GM18499 (cell line): ENCODE results near the gene CCDC57.

Experiments
- ATAC-seq: cut with Tn5 transposase; IDR thresholded peaks from one replicate; pipeline ENCODE4 v1.9.1; 2021; ENCODE audit warnings: moderate number of reproducible peaks; ENCODE audit not compliant: insufficient read depth, unreplicated experiment

Gene CCDC57

DNA sequence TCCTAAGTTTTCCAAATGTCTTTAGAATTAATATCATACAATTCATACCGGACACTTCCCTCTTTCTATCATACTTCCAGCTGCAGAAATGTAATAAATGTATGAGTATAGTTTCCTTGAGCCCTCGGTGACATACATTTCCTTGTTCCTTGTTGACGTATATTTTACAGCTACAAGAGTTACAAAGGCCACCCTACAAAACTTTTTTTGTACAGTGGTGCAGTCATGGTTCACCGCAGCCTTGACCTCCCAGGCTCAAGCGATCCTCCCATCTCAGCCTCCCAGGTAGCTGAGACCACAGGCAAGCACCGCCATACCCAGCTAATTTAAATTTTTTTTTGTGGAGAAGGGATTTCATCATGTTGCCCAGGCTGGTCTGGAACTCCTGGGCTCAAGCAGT, 139.8 kb downstream of the CCDC57 start:
- no peak for ATAC-seq

DNA sequence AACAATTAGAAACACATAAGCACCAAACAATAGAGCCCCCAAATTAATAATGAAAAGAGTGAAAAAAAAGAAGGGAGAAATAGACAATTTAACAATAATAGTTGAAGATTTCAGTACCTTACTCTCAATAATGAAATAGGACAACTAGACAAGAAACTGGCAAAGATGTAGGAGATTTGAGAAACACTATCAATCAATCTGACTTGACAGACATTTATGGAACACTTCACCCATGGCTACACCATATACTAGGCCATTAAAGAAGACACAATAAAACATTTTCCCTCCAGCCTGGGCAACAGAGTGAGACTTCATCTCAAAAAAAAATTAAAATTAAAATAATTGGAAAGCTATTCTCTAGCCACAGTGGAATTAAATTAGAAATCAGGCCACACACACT, 142.0 kb downstream of the CCDC57 start:
- ATAC-seq = no peak

DNA sequence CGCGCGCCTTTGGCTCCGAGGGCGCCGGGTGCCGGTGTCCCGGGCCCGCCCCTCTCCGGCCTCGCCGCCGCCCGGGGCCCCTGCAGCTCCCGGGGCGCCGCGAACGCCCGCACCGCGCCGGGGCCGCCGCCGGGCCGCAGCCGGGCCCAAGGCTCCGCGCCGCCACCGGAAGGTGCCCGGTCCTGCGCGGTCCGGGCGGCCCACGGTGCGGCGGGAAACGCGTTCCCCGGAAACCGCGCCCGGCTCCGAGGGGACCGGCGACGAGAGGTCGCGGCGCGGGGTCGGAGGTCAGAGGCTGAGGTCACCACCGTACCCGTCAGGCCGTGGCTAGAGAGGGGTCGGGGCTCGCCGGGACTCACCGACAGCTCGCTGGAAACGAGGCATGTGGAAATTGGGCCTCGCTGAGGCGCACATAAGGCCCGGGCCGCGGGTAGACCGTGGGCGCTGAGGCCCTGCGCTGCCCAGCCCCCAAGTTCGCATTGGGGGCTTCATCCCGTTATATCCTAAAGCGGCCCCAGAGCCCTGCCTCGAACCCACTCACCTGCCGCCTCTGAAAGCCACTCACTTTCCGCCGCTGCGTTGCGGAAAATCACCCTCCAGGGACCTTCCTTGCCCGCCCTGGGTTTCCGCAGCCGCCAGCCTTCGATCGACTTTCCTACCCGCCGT, 146.9 kb downstream of the CCDC57 start, which contains the start of gene DUS1L:
DUS1L (minus strand) TSS at position 167 of the 666 bp plus-strand sequence. CDS start 745 bp downstream, outside the sequence.
- ATAC-seq = no peak

DNA sequence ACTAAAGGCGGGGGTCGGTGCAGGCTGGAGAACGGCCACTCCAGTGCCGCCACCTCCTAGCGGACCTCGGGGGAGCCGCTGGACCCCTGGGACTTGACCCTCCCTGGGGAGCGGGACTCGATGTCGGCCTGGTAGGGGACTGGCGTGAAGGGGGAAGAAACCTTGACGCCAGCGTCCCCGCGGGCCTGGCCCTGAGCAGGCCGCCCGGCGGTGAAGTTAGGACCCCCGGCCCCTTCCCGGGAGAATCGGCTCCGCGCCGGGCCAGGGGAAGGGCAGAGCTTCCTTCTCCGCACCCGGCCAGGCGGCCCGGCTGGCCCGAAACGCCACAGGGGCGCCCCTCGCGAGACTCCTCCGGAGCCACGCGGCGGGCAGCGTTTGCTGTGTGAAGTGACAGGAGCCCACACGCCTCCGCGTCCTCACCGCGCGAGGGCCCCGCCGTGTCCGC, 147.4 kb downstream of the CCDC57 start:
- no peak for ATAC-seq

DNA sequence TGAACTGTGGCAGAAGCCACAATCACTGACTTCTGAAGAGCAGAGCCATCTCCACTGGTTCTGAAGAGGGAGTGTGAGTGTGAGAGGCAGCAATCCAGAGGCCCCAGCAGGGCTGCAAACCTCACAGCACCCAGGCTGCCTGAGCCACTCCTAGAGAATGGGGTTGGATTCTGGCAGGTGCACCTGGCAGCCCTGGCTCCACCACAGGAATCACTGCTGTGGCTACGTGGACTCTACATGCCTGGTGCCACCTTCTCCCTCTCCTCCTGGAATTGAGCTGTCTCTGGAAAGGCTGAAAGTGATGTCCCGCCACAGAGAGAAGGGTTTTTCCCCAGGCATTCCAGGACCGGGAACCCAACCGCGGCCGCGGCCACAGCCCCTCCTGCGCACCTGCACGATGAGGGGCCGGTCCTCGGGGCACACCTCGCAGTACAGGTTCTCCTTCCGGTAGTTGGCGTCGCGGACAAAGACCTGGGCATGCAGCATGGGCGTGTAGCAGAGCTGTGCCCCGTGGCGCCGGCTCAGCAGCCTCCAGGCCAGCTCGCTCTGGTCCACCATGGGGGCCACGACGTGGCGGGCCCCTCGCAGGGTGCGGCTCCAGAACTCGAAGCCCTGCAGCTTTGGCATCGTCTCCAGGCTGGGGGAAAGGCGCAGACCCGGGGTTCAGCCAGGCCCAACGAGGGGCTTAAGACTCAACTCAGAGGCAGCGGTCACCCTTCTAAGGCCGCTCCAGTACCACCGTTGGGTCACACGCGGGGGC, 148.0 kb downstream of the CCDC57 start:
- no peak for ATAC-seq

DNA sequence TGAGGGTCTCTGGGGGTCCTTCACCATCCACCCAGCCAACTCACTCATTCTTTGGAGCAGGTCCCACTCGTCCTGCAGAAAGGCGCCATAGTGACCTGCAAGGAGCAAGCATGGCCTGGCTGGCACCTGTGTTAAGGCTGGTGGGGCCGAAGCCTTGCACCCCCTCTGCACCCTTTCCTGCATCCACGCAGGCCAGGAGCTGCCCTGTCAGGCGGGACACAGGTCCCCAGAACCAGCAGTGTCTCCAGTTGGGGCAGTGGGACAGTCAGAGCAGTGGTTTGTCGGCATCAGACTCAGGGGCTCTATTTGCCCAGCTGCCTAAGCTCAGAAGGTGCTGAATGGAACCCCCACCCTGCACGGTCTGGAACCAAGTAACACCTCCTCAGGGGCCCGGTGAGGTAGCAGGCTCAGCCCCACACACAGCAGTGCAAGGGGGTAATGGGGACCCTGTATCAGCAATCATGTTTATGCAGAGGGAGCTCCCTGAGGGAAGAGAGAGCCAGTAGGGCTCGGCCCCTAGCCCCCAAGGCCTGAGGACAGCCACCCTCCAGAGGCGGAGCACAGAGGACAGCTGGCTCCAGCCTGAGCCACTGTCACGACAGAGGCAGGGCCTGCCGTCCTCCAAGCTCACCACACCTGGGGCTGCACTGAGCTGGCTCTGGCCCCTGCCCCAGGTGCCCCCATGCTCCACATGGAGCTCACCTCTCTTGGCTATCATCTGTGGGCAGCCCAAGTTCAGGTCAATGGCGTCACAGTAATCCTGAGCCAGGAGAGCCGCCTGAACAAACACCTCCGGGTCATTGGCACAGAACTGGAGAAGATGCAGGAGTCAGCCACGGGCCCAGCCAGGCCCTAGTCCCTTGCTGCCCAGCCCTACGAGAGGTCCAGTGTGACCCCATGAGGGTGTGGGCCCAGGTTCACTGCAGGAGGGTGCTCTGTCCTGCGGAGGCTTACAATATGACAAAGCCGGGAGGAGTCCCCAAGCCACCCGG, 148.9 kb downstream of the CCDC57 start:
- no peak for ATAC-seq

DNA sequence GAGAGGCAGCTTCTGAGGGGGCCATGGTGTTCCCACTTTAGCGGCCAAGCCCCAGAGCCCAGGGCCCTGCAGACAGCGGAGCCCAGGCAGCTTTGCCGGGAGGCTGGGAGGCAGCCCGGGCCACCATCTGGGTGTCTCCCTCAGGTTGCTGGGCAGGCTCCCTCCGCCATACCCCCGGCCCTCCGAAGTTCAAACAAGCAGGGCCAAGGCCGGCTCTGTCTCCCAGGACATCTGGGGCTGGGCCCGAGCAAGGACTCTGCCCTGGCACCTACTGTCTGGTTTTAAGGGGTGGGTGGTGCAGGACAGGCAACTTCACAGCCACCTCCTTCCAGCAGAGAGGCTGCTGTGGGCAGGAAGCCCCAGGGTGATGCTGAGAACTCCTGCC, 149.7 kb downstream of the CCDC57 start:
- no peak for ATAC-seq

DNA sequence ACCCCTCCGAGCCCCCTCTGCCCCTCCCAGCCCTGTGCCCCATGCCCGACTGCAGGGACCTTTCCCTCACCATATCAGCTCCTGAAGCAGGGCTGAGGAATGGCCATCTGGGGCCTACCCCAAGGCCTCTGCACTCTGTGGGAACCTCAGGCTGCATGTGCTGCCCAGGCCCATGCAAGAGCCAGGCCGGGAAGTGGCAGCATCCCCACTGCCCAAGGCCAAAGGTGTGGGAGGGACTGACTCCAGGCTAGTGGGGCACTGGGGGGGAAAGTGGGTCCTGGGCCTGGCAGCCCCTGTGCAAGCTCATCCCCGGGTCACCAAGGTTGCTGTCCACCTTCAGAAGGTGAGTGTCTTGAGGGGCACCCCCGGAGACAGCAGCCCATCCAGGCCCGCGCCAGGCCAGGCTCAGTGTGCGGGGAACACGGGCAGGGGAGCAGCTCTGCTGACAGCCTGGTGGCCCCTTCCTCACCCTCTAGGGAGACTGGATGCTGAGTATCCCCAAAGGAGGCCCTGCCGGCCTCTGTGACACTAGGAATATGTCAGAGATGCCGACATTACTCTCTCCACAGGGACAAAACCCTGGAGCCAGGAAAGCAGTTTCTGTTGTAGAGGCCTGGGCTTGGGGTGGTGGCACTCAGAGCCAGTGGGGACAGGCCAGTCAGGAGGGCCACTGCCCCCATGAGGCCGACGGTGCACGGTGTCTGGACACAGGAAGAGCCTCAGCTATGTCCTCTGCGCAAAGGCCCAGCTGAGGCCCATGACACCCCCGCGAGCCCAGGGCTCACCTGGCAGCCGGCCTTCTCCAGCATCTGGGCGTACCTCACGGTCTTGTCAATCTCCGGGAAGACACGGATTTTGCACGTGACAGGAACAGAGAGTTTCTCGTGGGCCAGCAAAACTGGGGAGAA, 150.3 kb downstream of the CCDC57 start:
- no peak for ATAC-seq

DNA sequence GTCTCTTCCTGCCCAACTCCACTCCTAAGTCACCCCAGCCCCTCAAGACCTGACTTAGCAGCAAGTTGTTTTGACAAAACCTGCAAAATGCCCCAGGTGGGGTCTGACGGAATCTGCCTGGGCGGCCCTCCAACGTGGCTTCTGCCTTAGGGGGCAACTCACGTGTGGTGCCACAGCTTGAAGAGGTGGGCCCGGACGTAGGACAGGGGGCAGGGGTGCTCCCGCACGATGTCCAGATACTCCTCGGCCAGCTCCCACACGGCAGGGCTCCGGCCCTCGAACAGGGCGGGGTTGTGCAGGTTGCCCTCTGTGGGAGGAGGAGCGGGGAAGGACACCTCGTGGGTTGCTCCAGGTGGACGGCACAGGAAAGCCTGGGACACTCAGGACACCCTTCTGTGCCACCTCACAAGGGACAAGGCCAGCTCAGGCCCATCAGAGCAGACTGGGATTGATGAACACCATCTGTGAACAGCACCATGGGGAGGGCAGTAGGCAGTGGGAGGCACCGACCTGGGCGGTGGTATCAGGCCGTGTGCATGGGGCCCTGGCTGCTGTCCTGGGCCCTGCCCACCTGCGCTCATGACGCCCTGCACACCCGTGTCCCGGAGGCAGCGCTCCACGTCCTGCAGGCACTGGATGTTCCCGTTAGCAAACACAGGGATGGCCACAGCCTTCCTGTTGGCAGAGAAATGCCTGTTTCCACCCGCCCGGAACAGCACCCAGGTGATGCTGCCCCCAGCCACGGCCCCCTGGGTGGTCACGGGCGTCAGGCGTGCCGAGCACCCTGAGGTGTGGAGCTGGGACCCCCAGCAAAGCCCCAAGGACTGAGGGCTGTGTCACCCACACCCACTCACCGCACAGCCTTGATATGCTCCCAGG, 151.4 kb downstream of the CCDC57 start:
- ATAC-seq = no peak

DNA sequence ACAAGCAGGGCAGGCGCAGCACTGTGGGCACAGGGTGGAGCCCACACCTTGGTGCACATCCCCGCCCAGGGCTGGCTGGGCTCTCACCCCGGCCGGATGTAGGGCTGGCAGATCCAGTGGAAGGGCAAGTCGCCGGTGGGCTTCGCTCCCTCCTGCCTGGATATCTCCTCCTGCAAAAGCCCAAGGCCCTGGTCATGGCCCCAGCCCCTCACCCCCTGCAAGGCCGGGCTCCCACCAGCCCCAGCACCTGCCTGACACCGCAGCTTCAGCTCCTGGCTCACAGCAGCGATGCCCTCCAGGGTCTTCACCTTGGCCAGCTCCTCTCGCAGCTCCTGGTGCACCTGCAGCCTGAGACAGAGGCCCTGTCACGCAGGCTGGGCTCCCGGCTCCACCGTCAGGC, 152.0 kb downstream of the CCDC57 start:
- no peak for ATAC-seq

DNA sequence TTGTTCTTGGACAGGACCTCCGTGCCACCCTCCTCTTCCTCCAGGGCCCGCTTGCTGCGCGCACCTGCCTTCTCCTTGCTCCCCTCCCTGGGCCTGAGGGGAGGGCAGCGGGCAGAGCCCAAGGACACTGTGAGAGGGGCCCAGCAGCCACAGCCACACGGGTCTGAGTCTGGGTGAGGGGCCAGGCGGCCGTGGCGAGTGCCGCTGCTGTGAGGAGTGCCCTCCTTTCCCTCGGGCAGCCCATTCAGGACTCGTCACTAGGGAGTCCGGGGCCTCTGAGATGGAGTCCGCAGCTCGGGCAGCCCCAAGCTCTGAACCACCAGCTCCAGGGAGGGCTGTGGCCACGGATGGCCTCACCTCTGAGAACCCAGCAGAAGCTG, 152.7 kb downstream of the CCDC57 start:
- no peak for ATAC-seq

DNA sequence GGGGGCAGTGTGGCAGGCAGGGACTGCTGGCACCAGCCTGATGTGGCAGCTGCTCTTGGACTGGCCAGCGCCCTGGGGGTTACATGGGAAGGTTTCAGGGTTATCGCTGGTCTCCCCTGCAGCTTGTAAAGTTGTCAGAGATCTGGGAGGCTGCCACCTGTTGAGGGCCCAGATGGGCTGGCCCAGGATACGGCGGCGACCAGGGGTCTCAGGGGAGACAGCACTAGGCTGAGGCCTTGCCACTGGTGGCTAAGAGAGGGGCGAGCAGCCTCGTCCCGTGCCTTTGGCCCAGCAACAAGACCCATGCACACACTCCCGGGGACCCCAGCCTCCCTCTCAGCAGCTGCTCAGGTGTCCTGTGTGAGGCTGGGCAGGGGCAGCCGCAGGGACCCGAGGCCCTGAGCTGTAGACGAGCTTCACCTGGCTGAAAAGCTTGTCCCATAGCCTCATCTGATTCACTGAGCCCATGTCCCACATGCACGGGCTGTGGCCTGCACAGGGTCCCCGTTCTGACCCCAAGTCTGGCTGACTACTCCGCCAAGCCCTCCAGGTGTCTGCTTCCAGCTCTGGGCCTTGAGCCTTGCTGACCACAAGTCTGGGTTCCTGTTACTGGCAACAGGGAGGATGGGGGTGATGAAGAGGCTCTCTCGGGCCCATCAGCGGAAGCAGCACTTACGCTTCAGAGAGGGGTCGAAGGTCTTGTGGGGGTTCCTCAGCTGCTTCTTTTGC, 153.2 kb downstream of the CCDC57 start:
- ATAC-seq = no peak

DNA sequence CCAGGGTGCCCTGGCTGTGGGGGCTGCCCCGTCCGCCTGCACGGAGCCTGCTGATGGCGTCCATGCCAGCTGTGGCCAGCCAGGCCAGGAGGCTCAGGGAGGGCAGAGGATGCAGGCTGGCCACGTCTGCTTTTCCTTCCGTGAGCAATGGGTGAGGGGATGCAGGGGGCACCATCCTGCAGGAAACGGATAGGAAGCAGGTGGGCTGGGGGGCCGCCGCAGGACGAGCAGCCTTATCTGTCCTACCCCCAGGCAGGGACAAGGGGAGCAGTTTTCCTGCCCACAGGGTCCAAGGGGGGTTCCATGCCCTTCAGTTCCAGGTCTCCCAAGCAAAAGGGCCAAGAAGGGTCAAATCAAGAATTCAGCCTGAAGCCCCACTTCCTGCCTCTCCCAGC, 153.8 kb downstream of the CCDC57 start:
- ATAC-seq = no peak

DNA sequence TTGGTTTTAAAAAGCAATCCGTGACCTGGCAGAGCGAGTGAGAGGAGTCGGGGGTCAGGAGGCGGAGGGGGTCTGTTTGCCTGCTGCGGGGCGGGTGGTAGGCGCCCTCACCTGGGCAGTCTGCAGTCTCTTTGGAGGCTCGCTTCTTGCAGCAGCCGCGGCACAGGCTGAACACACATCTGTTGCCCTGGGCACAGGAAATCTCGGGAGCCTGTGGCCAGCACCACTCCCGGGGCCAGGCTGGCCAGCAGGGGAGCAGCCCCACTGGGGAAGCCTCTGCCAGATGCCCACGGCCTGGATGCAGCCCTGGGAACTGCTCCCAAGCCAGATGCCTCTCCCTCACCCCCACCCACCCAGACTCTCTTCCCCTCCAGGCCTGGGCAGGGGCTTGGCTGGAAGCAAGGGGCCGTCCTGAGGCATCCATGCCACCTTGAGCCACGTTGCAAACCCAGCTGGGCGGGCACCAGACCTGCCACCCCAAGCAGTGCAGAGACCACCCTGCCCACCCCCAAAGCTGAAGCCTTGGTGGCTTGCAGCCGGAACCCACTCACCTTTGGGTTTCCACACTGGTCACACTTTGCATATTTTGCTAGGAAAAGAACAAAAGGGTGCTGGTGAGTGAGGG, 154.3 kb downstream of the CCDC57 start:
- no peak for ATAC-seq

DNA sequence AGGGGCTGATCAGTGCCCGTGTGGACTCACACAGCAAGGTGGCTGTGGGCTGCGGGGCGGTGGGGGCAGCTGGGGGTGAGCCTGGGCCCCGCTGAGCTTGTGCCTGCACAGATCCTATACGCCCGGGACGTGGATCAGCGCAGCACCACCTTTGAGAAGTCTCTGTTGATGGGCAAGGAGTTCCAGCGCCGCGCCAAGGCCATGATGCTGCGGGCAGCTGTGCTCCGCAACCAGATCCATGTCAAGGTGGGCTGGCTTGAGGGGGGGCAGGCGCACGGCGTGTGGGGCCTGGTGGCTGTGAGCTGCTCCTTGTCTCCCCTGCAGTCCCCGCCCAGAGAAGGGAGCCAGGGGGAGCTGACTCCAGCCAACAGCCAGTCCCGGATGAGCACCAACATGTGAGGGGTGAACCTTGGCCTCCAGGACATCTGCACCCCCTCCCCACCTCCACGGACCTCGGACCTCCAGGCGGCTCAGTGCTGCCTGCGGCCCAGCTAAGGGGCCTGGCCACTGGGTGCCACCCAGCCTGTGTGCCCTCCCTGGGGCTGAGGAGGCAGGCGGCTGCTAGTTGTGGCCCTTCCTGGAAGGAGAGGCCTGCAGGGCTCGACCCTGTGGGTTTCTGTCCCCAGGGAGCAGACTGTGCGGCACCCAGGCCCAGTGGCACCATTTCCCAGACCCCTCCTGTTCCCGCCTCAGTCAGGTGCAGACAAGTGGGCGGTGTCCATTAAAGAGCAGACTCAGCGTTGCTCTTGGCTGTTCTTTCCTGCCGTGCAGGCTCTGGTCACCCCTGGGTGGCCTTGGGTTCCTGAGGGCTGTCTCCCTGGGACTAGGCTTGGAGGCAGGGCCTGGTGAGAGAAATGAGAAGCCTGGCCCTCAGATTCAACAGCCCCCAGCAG, 155.7 kb downstream of the CCDC57 start:
- no peak for ATAC-seq

DNA sequence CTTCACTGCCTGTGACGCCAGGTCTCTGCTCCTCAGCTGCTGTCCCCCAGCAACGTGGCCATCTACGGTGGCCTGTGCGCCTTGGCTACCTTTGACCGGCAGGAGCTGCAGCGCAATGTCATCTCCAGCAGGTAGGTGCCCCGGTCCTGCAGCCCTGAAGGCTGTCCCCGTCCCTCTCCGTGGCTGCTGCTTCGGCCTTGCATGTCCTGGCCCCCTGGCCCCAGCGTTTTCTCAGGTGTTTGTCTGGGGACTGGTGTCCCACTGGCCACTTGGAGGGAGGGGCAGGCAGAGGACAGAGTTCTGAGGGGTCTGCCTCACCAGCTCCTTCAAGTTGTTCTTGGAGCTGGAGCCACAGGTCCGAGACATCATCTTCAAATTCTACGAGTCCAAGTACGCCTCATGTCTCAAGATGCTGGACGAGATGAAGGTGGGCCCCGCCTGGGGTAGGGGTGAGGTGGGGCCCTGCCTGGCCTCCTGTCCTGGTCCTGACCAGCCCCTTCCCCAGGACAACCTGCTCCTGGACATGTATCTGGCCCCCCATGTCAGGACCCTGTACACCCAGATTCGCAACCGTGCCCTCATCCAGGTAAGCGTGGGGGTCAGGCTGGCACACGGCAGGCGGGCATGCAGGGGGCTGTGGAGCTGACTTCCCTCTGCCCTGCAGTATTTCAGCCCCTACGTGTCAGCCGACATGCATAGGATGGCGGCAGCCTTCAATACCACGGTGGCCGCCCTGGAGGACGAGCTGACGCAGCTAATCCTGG, 156.5 kb downstream of the CCDC57 start:
- ATAC-seq = no peak
